ENCODE measurements around the gene PLCB1. TPM values are rescaled to one million over a fixed set of nuclear protein-coding genes. Genes with fewer than 3 reads are reported as not detected.

Gene PLCB1
- total and polyA plus RNA-seq, 10 of the 15 experiments (the other 5 are each of a cell fraction or from before 2014, with no cell fraction given): 0.05 to 5.3 (median 0.17) TPM; not detected in 1

- H3K4me2 ChIP-seq (ENCODE audit: control insufficient read depth, insufficient read depth): no peak overlapping the region
- H3K4me3 ChIP-seq: no peak overlapping the region
- no peaks in the 10 kb centered on the region for H3K27me3 ChIP-seq (replicated peaks in 1 of 2; ENCODE audit: control insufficient read depth in 2 of 2, insufficient read depth in 2 of 2, low read length in 1 of 2)
- DNase-seq (ENCODE audit: low read depth, low spot score) (peak; percentile 5), FAIRE-seq (no peak), ATAC-seq (peak; percentile 92)
- H3K9ac ChIP-seq (ENCODE audit: control insufficient read depth, insufficient read depth, low read length): no peak overlapping the region
- H3K36me3 ChIP-seq (ENCODE audit: control insufficient read depth in 2 of 2, insufficient read depth in 2 of 2, low read length in 1 of 2): no peaks in the 10 kb centered on the region
- H3K79me2 ChIP-seq (ENCODE audit: control insufficient read depth, insufficient read depth, low read length): no peaks in the 10 kb centered on the region
- TF ChIP-seq CTCF (IDR thresholded peaks at IDR 0.05 in 2 of 3, conservative IDR thresholded peaks at IDR 0.05 in 1 of 3; ENCODE audit: control insufficient read depth in 2 of 3, extremely low read depth in 1 of 3, insufficient read depth in 1 of 3, low read depth in 3 of 3, low read length in 3 of 3) (peak; percentile 78 to 86 (median 80)), PKNOX1 (IDR thresholded peaks at IDR 0.05) (0 out of 2 replicates have a peak, but pooled peaks have one; percentile 13), SMC3 (IDR thresholded peaks at IDR 0.05; ENCODE audit: borderline replicate concordance, low read length) (peak; percentile 71), RAD21 (IDR thresholded peaks at IDR 0.05; ENCODE audit: insufficient read depth, low read depth, low read length) (peak; percentile 68), ZZZ3 (IDR thresholded peaks at IDR 0.05; ENCODE audit: control insufficient read depth, insufficient read length, low read depth) (no peak)
- H2AFZ ChIP-seq (ENCODE audit: control insufficient read depth, low read depth, low read length): no peak overlapping the region
- intact Hi-C loops (cut with micrococcal nuclease; ENCODE audit: unreplicated experiment) (loop anchor here (2.0 to 10.0 kb wide), 3 partner anchors 321 to 539 kb away; no protein-coding TSS in a partner anchor), in situ Hi-C loops (cut with MboI) (loop anchor here (10.0 kb wide), 1 partner anchor 501 kb away; no protein-coding TSS in a partner anchor)
- RAD21 ChIA-PET (ENCODE audit: unreplicated experiment): interaction anchor here (1.1 to 1.7 kb wide), 2 partner anchors 328 to 539 kb away, joined by 3 to 5 read pairs; no protein-coding TSS in a partner anchor
- no peaks in the 10 kb centered on the region for H3K4me1 ChIP-seq (ENCODE audit: control insufficient read depth, insufficient read depth, low read length)
- CTCF ChIA-PET: interaction anchor here (0.6 to 2.0 kb wide), 13 partner anchors 13 to 763 kb away, joined by 3 to 9 read pairs (median 4); no protein-coding TSS in a partner anchor
- no peaks in the 10 kb centered on the region for H4K20me1 ChIP-seq (ENCODE audit: control insufficient read depth, insufficient read depth)
- 3% methylated on average over 6 of the region's 6 CpGs for WGBS (ENCODE audit: insufficient coverage, insufficient replicate concordance, low lambda C conversion rate, missing lambda C conversion rate)
- no peaks in the 10 kb centered on the region for H3K9me3 ChIP-seq (replicated peaks; ENCODE audit: control insufficient read depth, insufficient read depth, low read length)
- BruUV-seq (replicated peaks): no TSS peak
- H3K27ac ChIP-seq (ENCODE audit: control insufficient read depth, insufficient read depth): no peak overlapping the region
- SMC1A ChIA-PET (ENCODE audit: uncharacterized antibody, unreplicated experiment): interaction anchor here (0.7 to 1.3 kb wide), 4 partner anchors 12 to 470 kb away, joined by 3 read pairs; no protein-coding TSS in a partner anchor
- POLR2A ChIA-PET: no interaction called here
Observed at GRCh38 chr20:8853805-8854338, 721.8 kb downstream of the PLCB1 start.
